Skin epidermis (tissue), 12 donors: ENCODE data around the gene FGR.
"Not testable (repeated sequence)": the region's sequence is repeated elsewhere in the genome, so short reads cannot be mapped to it uniquely, and the experiment has no call there.

Source experiments
- H3K27ac ChIP-seq, 21 experiments: fragments of 200-600 bp; sonication (generic) in 11 of 21; one replicate each; pipeline ENCODE4 v1.5.0; 2020; ENCODE audit warnings: mild to moderate bottlenecking in 3 of 21, inconsistent platforms in 2 of 21, moderate library complexity in 2 of 21
- H3K4me3 ChIP-seq, 7 experiments: fragments of 200-600 bp; sonication (generic) in 2 of 7; one replicate each; pipeline ENCODE4 v1.5.0; 2020; ENCODE audit warnings: inconsistent platforms in 2 of 7, mild to moderate bottlenecking in 2 of 7, moderate library complexity in 1 of 7

Gene FGR

DNA sequence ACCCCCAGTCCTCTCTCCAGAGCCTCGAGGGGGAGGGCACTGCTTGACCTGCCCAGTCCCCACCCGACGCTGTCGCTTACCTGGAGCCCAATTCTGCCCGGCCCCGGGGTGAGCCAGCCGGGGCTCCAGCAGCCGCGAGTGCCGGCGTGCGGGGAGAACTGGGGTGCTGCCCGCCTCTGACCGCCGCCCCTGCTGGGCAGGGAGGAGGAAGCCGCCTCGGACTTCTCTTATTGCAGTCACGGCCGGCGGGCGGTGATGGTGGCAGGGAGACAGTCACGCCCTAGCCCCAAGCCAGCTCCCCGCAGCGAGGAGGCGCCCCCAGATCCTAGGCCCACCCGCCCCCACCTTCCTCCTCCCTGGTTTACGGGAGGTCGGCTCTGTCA is at the start of gene FGR:
Gene FGR (minus strand): TSS at position 201 of the 383 bp plus-strand sequence. CDS start 11,269 bp downstream, outside the sequence.
- peak within 1 kb of the TSS; percentile 26 to 51 (median 38) for H3K4me3 ChIP-seq
- H3K27ac ChIP-seq = peak within 1 kb of the TSS; percentile 23 to 90 (median 82)

DNA sequence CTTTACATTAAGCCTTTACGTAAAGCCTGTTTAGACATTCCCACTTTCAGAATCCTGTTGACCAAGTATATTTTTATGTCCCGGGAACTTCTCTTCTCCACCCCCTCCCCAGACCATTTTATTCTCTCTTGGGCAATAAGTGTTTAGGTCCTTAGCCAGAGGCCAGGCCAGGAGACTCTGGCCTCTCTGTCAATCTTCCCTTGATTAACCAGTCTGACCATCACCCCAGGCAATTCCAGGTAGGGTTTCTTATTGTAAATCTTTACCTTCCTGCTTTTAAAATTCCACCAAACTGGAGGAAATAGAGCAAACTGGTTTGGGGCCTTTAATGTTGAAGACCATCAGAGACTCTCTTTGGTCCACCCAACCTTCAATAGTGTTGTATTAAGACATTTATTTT is 49.2 kb upstream of the FGR start:
- H3K27ac ChIP-seq = no peak overlapping the region
- no peak overlapping the region for H3K4me3 ChIP-seq

- no peak overlapping the region for H3K4me3 ChIP-seq
- H3K27ac ChIP-seq = no peak overlapping the region
Observed at GRCh38 chr1:27682351-27682944, 47.5 kb upstream of the FGR start.

DNA sequence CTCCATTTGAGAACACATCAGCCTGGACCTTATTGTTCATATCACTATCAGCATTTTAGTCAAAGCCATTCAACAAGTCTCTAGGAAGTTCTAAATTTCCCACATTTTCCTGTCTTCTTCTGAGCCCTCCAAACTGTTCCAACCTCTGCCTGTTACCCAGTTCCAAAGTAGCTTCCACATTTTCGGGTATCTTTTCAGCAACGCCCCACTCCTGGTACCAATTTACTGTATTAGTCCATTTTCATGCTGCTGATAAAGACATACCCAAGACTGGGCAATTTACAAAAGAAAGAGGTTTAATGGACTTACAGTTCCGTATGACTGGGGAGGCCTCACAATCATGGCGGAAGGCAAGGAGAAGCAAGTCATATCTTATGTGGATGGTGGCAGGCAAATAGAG is 46.6 kb upstream of the FGR start:
- not testable (repeated sequence) for H3K27ac ChIP-seq, H3K4me3 ChIP-seq

DNA sequence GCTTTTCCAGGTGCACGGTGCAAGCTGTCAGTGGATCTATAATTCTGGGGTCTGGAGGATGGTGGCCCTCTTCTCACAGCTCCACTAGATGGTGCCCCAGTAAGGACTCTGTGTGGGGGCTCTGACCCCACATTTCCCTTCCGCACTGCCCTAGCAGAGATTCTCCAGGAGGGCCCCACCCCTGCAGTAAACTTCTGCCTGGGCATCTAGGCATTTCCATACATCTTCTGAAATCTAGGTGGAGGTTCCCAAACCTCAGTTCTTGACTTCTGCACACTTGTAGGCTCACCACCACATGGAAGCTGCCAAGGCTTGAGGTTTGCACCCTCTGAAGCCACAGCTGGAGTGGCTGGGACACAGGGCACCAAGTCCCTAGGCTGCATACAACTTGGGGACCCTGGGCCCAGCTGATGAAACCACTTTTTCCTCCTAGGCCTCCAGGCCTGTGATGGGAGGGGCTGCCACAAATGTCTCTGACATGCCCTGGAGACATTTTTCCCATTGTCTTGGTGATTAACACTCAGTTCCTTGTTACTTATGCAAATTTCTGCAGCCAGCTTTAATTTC is 45.3 kb upstream of the FGR start:
- not testable (repeated sequence) for H3K4me3 ChIP-seq

DNA sequence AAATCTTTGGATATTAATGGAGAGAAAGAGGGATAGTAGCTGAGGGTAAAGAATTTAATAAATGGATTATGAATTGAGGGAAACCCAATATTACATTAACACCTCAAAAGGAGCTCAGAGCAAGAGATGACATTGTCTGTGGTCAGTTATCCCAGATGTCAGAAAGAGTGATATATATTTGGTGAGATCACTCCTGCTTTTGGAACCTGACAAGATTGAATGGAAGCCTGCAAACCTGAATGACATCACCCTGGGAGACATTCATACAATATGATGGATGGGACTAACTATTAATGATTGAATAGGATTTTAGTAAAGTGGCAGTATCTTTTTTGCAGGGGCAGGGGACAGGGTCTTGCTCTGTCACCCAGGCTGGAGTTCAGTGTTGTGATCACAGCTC is 43.8 kb upstream of the FGR start:
- no peak overlapping the region for H3K27ac ChIP-seq
- H3K4me3 ChIP-seq = no peak overlapping the region

More for the DNA sequence above, 45.3 kb upstream of the FGR start:
- H3K27ac ChIP-seq = not testable (repeated sequence)

GRCh38 chr1:27676410-27676809 is 41.4 kb upstream of the FGR start:
- no peak overlapping the region for H3K4me3 ChIP-seq
- no peak overlapping the region for H3K27ac ChIP-seq

DNA sequence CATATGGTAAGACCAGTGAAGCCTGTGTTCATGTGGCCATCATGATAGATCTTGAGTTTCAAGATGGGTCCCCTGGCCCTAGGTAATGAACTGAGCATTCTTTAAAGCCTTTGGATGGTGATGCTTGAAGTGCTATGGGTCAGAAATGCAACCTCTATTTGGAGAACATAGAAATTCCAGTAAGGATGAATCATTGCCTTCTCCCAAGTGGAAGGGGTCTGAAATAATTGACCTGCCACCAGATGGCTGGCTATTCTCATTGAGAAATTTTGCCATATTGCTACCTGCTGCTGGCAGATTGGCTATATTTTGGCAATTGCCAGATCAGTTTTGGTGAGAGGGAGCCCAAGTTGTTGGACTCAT is 37.7 kb upstream of the FGR start:
- peak overlapping the region in 2 of 7 experiments; percentile 42 to 45 for H3K4me3 ChIP-seq
- H3K27ac ChIP-seq = peak overlapping the region in 19 of 21 experiments; percentile 28 to 91 (median 77)

- Histone ChIP-seq H3K4me3 (peak within 1 kb of the TSS; percentile 34 to 45 (median 40)), H3K27ac (peak within 1 kb of the TSS in 20 of 21 experiments; percentile 28 to 91 (median 80))
Observed at GRCh38 chr1:27671964-27672749, 37.2 kb upstream of the FGR start, which contains the start of gene IFI6. IFI6 (minus strand) TSS chr1:27672192; CDS start chr1:27669314, 2,878 bp downstream.

GRCh38 chr1:27669876-27670275 is 34.9 kb upstream of the FGR start:
- H3K4me3 ChIP-seq = peak overlapping the region in 4 of 7 experiments; percentile 9 to 27 (median 18)
- no peak overlapping the region for H3K27ac ChIP-seq

DNA sequence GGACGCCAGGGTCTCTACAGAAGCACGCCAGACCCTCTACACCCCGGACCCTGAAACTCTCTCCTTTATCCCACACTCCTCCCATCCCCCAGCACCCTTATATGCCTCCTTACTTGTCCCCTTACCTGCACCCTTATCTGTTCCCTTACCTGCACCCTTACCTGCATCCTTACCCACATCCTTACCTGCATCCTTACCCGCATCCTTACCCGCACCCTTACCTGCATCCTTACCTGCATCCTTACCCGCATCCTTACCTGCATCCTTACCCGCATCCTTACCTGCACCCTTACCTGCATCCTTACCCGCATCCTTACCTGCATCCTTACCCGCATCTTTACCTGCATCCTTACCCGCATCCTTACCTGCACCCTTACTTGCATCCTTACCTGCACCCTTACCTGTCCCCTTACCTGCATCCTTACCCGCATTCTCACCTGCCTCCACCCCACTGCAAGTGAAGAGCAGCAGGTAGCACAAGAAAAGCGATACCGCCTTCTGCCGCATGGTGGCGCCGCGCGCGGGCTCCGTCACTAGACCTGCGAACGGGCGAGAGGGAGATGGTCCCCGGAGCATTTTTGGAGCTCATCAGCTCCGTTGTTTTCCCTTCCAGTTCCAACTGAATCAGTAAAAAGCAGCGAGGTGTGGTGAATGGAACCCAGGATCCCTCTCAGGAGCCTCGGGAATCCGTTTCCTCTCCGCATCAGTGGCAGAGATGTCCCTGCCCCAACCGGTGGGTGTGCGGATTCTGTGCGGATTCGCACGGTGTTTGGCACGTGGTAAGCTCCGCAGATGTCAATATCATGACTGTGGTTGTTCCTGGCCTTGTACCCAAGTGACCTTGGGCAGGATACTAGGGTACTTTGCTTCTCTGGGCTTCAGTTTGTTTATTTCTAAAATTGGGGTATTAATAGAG is 34.1 kb upstream of the FGR start:
- Histone ChIP-seq H3K27ac (peak overlapping the region in 1 of 21 experiments; percentile 23), H3K4me3 (peak overlapping the region; percentile 9 to 33 (median 27))

DNA sequence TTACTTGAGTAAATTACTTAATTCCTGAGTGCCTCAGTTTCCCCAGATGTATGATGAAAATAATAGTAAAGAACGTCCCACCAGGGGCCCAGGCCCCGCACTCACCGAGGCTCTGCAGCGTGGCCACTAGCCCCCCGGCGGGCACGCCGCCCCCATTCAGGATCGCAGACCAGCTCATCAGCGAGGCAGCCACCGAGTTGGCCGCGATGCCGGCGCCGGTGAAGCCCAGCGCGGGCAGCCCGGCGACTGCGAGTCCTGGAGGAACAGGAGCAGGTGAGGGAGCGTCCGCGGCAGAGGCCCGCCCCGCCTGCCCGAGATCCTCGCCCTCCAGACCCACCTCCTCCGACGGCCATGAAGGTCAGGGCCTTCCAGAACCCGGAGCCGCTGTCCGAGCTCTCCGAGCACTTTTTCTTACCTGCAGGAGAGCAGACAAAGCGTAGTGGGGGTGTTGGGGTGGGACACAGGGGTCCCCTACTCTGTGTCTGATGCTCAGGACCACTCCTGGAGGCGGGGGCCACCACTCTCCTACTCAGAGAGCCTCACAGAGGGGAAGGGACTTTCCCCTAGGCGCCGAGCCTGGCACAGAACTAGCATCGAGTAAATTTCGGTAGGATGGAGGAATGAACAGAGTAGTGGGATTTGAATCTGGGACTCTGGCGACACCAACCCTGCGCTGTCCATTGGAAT is 33.3 kb upstream of the FGR start:
- Histone ChIP-seq H3K27ac (no peak overlapping the region), H3K4me3 (no peak overlapping the region)

DNA sequence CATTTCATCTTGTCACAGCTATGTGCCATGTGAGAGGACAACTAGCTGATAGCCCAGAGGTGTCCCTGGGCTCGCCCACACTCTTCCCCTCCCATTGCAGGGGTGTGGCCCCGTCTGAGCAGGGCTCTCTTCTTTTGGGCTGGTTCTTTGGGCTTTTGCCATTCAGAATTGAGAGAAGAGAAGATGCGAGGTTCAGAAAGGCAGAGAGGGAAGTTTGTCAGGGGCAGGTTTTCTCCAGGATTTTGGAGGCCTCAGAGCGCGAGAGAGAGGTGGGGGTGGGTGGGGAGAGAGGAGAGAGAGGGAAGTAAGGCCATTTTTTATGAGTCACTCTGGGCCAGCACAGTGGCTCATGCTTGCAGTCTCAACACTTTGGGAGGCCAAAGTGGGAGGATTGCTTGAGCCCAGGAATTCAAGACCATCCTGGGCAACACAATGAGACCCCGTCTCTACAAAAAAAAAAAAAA is 31.8 kb upstream of the FGR start:
- no peak overlapping the region for H3K27ac ChIP-seq
- no peak overlapping the region for H3K4me3 ChIP-seq

- no peak overlapping the region for H3K4me3 ChIP-seq
- H3K27ac ChIP-seq = no peak overlapping the region
Observed at GRCh38 chr1:27666294-27666693, 31.3 kb upstream of the FGR start.

- H3K27ac ChIP-seq = no peak overlapping the region
- H3K4me3 ChIP-seq = no peak overlapping the region
Observed at GRCh38 chr1:27665016-27665651, 30.1 kb upstream of the FGR start.

DNA sequence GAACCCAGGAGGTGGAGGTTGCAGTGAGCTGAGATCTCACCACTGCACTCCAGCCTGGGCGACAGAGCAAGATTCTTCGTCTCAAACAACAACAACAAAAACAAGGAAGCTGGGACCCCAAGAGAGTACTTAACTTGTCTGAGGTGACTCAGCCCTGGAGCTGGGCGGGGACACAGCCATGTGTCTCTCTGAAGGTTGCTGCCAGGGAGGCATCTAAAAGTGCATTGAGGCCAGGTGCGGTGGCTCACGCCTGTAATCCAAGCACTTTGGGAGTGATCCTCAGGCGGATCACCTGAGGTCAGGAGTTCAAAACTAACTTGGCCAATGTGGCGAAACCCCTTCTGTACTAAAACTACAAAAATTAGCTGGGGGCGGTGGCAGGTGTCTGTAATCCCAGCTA is 29.3 kb upstream of the FGR start:
- Histone ChIP-seq H3K4me3 (no peak overlapping the region), H3K27ac (peak overlapping the region in 1 of 21 experiments; percentile 26)

DNA sequence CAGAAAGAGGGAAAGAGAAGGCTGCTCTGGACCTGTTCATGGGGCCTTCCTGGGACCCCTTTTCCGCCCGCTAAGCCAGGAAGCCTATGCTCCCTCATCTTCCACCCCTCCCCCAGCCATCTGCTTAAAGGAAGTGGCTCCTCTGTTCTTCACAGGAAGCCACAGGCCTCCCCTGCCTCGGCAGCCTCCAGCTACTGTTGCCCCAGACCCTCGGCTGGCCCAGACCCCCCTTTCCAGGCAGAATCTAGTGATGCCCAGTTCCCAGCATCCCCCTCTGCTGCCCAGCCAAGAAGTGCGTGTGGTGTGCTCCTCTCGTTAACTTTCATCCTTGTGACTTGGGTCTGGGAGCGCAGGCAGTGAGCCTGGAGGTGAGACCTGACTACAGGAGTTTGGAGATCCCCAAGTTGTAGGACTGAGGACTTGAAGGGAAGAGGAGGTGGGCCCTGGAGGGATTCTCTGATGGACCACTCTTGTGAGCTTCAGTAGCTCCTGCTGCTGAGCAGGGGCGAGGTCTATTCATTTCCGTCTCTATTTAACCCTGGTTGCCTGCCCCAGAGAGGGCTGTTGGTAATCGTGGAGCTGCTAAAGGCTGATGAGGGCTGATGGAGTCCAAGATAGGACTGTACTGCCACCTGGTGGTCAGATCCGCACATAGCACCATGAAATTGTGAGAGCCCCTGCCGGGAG is 27.9 kb upstream of the FGR start:
- H3K27ac ChIP-seq = peak overlapping the region in 20 of 21 experiments; percentile 22 to 100 (median 76)
- H3K4me3 ChIP-seq = no peak overlapping the region

DNA sequence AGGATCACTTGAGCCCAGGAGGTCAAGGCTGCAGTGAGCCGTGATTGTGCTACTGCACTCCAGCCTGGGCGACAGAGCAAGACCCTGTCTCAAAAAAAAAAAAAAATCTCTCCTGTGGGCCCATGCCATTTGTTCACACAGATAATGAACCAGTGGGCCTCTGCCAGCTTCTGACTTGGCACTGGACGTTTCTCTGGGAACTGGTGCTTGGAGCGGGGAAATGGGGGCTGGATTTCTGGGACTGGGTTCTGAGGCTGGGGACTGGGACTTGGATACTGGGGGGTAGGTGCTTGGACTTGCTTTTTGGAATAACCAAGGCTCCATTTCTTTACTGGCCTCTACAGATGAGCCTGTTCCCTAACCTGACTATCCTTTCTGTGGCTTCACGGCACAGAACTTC is 27.3 kb upstream of the FGR start:
- peak overlapping the region in 20 of 21 experiments; percentile 22 to 100 (median 76) for H3K27ac ChIP-seq
- H3K4me3 ChIP-seq = no peak overlapping the region
